Measurements from ENCODE around the gene MED15. TPM values are rescaled to one million over a fixed set of nuclear protein-coding genes. Genes with fewer than 3 reads are reported as not detected.

Gene MED15
- total RNA-seq, 1 donor from 2014 or later, result 111 TPM

DNA sequence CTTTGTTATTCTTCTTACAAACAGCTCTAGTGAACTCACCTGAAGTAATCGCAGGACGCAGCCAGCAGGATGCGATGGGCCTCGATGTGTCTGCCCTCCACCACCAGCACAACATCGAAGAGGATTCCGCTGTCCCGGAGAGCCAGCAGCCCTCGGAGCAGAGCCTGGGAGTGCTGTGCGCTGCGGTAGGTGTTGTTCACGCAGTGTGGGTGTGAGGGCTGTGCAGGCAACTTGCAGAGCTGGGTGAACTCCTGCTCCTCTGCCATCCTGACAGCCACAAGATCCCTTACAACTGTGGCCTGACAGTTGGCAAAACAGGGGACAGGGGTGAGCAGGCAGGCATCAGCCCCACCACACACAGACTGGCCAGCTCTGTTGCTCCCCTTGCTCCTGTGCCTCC is 18.5 kb upstream of the MED15 start:
- Mint-ChIP-seq H3K27me3 (ENCODE audit: low read depth) (no peaks in the 10 kb centered on the region), H3K4me3 (ENCODE audit: unreplicated experiment) (no peak overlapping the region), H3K9me3 (ENCODE audit: low read depth) (no peaks in the 10 kb centered on the region), H3K36me3 (ENCODE audit: low read depth) (peaks cover 12% of the 10 kb centered on the region), H3K27ac (ENCODE audit: unreplicated experiment) (no peak overlapping the region), H3K4me1 (ENCODE audit: low read depth) (peaks cover 29% of the 10 kb centered on the region)
- DNase-seq (ENCODE audit: low spot score), result no peak
- no peak for TF ChIP-seq CTCF (IDR thresholded peaks at IDR 0.05)

- Mint-ChIP-seq H3K9me3 (ENCODE audit: low read depth) (no peaks in the 10 kb centered on the region), H3K27ac (ENCODE audit: unreplicated experiment) (no peak overlapping the region), H3K4me1 (ENCODE audit: low read depth) (peaks cover 37% of the 10 kb centered on the region), H3K36me3 (ENCODE audit: low read depth) (peaks cover 10% of the 10 kb centered on the region), H3K4me3 (ENCODE audit: unreplicated experiment) (no peak overlapping the region), H3K27me3 (ENCODE audit: low read depth) (no peaks in the 10 kb centered on the region)
- TF ChIP-seq CTCF (IDR thresholded peaks at IDR 0.05), result no peak
- no peak for DNase-seq (ENCODE audit: low spot score)
Observed at GRCh38 chr22:20490183-20490940, 17.0 kb upstream of the MED15 start.

DNA sequence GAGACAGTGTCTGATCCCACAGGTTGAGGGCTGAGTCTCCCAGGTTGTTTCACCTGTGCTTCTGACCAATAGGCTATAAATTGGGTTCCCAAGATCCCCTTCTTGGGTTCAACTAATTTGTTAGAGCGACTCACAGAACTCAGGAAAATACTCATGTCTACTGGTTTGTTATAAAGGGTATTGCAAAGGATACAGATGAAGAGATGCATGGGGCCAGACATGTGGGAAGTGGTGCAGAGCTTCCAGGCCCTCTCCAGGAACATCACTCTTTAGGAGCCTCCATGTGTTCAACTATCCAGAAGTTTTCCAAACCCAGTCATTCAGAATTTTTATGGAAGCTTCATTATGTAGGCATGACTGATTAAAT is 16.5 kb upstream of the MED15 start:
- no peaks in the 10 kb centered on the region for H3K27me3 Mint-ChIP-seq (ENCODE audit: low read depth)
- no peaks in the 10 kb centered on the region for H3K9me3 Mint-ChIP-seq (ENCODE audit: low read depth)
- DNase-seq (ENCODE audit: low spot score), result no peak
- H3K27ac Mint-ChIP-seq (ENCODE audit: unreplicated experiment), result no peak overlapping the region
- peaks cover 37% of the 10 kb centered on the region for H3K4me1 Mint-ChIP-seq (ENCODE audit: low read depth)
- no peak overlapping the region for H3K4me3 Mint-ChIP-seq (ENCODE audit: unreplicated experiment)
- H3K36me3 Mint-ChIP-seq (ENCODE audit: low read depth), result peaks cover 10% of the 10 kb centered on the region
- no peak for TF ChIP-seq CTCF (IDR thresholded peaks at IDR 0.05)

- H3K4me3 Mint-ChIP-seq (ENCODE audit: unreplicated experiment), result no peak overlapping the region
- no peaks in the 10 kb centered on the region for H3K9me3 Mint-ChIP-seq (ENCODE audit: low read depth)
- H3K36me3 Mint-ChIP-seq (ENCODE audit: low read depth), result peaks cover 7% of the 10 kb centered on the region
- TF ChIP-seq CTCF (IDR thresholded peaks at IDR 0.05), result no peak
- DNase-seq (ENCODE audit: low spot score), result no peak
- H3K4me1 Mint-ChIP-seq (ENCODE audit: low read depth), result peaks cover 33% of the 10 kb centered on the region
- no peak overlapping the region for H3K27ac Mint-ChIP-seq (ENCODE audit: unreplicated experiment)
- H3K27me3 Mint-ChIP-seq (ENCODE audit: low read depth), result no peaks in the 10 kb centered on the region
Observed at GRCh38 chr22:20491346-20491745, 16.1 kb upstream of the MED15 start.

- Mint-ChIP-seq H3K9me3 (ENCODE audit: low read depth) (no peaks in the 10 kb centered on the region), H3K4me1 (ENCODE audit: low read depth) (peaks cover 37% of the 10 kb centered on the region), H3K36me3 (ENCODE audit: low read depth) (no peaks in the 10 kb centered on the region), H3K4me3 (ENCODE audit: unreplicated experiment) (peak within 1 kb of the TSS; percentile 90), H3K27me3 (ENCODE audit: low read depth) (no peaks in the 10 kb centered on the region), H3K27ac (ENCODE audit: unreplicated experiment) (peak within 1 kb of the TSS; percentile 98)
- TF ChIP-seq CTCF (IDR thresholded peaks at IDR 0.05), result no peak
- no peak for DNase-seq (ENCODE audit: low spot score)
Observed at GRCh38 chr22:20494978-20495860, 12.2 kb upstream of the MED15 start, which contains the start of gene KLHL22. TSS of gene KLHL22 (minus strand) at chr22:20495795. CDS start at chr22:20489211, 6,584 bp downstream.
